ENCODE results near the gene ALDH1A2. TPM values are rescaled to one million over a fixed set of nuclear protein-coding genes. Genes with fewer than 3 reads are reported as not detected.
A peak's percentile ranks its signal among the peaks of the same experiment; 100 is the strongest.

The ALDH1A2 gene
- total RNA-seq, 6 experiments from 2014 or later = 4.3 to 33.2 (median 10.8) TPM

DNA sequence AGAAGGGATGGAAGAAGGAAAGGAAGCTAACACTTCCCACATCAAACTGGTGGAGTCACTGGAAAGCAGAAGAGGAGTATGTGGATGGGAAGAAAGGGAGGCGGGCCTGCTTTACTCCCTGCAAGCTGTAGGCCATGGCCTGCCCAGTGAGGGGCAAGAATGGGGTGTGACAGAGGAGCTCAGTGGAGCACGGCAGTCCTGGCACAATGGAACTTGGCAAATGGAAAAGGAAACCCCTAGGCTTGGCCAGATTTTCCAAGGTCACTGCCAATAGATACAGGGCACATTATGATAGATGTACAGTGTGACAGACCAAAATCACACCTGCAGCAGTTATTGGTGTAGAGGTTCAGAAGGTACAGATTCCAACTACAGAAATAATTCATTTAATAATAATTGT is 111.6 kb downstream of the ALDH1A2 start:
- Histone ChIP-seq H3K4me1 (no peaks in the 10 kb centered on the region), H3K27ac (no peak overlapping the region), H3K36me3 (no peaks in the 10 kb centered on the region), H3K4me3 (no peak overlapping the region), H3K9me3 (no peaks in the 10 kb centered on the region), H3K27me3 (no peaks in the 10 kb centered on the region)
- intact Hi-C loops (cut with DNase I) = no loop called here
- no peak for DNase-seq
- no peak for ATAC-seq
- TF ChIP-seq POLR2A (IDR thresholded peaks at IDR 0.05) = no peak
- TF ChIP-seq, protein P1, sequence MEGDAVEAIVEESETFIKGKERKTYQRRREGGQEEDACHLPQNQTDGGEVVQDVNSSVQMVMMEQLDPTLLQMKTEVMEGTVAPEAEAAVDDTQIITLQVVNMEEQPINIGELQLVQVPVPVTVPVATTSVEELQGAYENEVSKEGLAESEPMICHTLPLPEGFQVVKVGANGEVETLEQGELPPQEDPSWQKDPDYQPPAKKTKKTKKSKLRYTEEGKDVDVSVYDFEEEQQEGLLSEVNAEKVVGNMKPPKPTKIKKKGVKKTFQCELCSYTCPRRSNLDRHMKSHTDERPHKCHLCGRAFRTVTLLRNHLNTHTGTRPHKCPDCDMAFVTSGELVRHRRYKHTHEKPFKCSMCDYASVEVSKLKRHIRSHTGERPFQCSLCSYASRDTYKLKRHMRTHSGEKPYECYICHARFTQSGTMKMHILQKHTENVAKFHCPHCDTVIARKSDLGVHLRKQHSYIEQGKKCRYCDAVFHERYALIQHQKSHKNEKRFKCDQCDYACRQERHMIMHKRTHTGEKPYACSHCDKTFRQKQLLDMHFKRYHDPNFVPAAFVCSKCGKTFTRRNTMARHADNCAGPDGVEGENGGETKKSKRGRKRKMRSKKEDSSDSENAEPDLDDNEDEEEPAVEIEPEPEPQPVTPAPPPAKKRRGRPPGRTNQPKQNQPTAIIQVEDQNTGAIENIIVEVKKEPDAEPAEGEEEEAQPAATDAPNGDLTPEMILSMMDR (IDR thresholded peaks at IDR 0.05) = no peak
- 69% methylated on average over 2 of the region's 2 CpGs for WGBS (ENCODE audit: insufficient coverage, low coverage, low lambda C conversion rate, missing lambda C conversion rate)

GRCh38 chr15:57951328-57951932 is 114.1 kb downstream of the ALDH1A2 start:
- no peaks in the 10 kb centered on the region for H3K9me3 ChIP-seq
- WGBS (ENCODE audit: insufficient coverage, low coverage, low lambda C conversion rate, missing lambda C conversion rate) = 87% methylated on average over 4 of the region's 7 CpGs
- H3K36me3 ChIP-seq = no peaks in the 10 kb centered on the region
- no peaks in the 10 kb centered on the region for H3K4me1 ChIP-seq
- no peaks in the 10 kb centered on the region for H3K27me3 ChIP-seq
- no peak overlapping the region for H3K27ac ChIP-seq
- no peak overlapping the region for H3K4me3 ChIP-seq
- ATAC-seq (peak in 1 of 4 donors; percentile 33), DNase-seq (no peak)
- intact Hi-C loops (cut with DNase I) = no loop called here
- TF ChIP-seq POLR2A (IDR thresholded peaks at IDR 0.05) = no peak
- TF ChIP-seq, protein P1 (IDR thresholded peaks at IDR 0.05) = no peak

DNA sequence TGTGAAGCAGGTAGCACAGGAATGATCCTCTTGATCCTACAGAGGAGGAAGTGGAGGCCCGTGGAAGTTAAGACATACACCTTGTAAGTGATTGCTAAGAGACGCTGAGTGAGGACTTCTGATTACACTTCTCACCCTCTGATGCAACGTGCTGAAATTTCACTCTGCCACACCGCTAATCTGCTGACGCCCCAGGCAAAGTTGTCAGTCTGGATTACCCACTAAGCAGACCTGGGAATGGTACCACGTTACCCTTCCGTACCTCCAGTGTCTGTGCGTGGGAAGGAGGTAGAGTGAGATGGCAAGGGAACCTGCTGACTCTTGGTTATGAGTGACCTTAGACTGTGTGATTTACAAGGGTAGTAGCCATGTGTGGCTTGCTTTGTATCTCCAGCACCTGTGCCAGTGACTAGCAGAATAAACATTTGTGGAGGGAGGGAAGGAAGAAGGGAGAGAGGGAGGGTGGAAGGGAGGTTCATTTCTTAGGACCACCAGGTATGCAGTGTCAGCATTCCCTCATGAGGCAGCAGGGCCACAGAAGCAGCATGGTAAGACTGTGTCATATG is 115.0 kb downstream of the ALDH1A2 start:
- intact Hi-C loops (cut with DNase I) = no loop called here
- Histone ChIP-seq H3K27ac (no peak overlapping the region), H3K27me3 (no peaks in the 10 kb centered on the region), H3K9me3 (no peaks in the 10 kb centered on the region), H3K36me3 (no peaks in the 10 kb centered on the region), H3K4me1 (no peaks in the 10 kb centered on the region), H3K4me3 (no peak overlapping the region)
- WGBS (ENCODE audit: insufficient coverage, low coverage, low lambda C conversion rate, missing lambda C conversion rate) = 68% methylated on average over 8 of the region's 8 CpGs
- TF ChIP-seq POLR2A (IDR thresholded peaks at IDR 0.05) = no peak
- TF ChIP-seq, protein P1 (IDR thresholded peaks at IDR 0.05) = no peak
- DNase-seq = no peak
- no peak for ATAC-seq

DNA sequence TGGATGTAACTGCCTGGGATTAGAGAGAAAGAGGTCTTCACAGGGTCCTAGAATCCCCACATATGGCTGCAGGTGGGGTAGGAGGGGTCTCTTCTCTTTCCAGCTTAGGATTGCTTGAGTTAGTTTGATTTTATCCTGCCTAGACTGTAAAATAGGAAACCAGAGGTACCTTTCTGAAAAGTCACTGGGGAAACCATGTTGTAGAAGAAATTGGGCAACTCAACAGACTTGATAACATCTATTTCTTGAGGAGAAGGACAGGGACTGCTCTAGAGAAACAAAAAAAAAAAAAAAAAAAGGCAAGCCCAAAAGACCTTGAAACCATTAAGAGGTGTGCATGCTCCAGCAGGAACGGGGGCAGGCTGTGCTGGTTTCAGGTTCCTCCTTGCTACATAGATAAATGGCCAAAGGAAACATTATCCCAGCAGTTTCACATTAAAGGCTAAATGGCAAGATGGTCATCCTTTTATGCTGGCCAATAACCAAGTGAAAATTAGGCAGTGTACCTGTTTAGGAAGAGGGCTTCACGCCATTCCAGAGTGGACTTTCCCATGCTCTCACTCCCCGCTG is 116.1 kb downstream of the ALDH1A2 start:
- H3K9me3 ChIP-seq = no peaks in the 10 kb centered on the region
- H3K27me3 ChIP-seq = no peaks in the 10 kb centered on the region
- H3K27ac ChIP-seq = no peak overlapping the region
- TF ChIP-seq POLR2A (IDR thresholded peaks at IDR 0.05) = no peak
- TF ChIP-seq, protein P1 (IDR thresholded peaks at IDR 0.05) = no peak
- no peak for ATAC-seq
- no peak for DNase-seq
- H3K4me1 ChIP-seq = no peaks in the 10 kb centered on the region
- WGBS (ENCODE audit: insufficient coverage, low coverage, low lambda C conversion rate, missing lambda C conversion rate) = 92% methylated on average over 2 of the region's 3 CpGs
- no peak overlapping the region for H3K4me3 ChIP-seq
- H3K36me3 ChIP-seq = no peaks in the 10 kb centered on the region
- intact Hi-C loops (cut with DNase I) = no loop called here

Data from right lobe of liver (tissue), 6 donors.